Muscle layer of duodenum (tissue), 2 donors: Measurements from ENCODE around the gene C15orf40.

Experiments used
- H3K27ac ChIP-seq: one replicate; pipeline ENCODE4 v1.7.0; 2013; ENCODE audit warnings: mild to moderate bottlenecking, low read length
- H3K27me3 ChIP-seq: one replicate; pipeline ENCODE4 v1.7.0; 2013; ENCODE audit warnings: low read depth, mild to moderate bottlenecking, control low read depth, low read length
- H3K36me3 ChIP-seq, 2 donors: one replicate each; pipeline ENCODE4 v1.7.0; 2013; ENCODE audit warnings: low read length in 2 of 2, control low read depth in 1 of 2, mild to moderate bottlenecking in 1 of 2; ENCODE audit not compliant: insufficient read depth in 2 of 2, control insufficient read depth in 1 of 2
- H3K4me1 ChIP-seq, 2 donors: one replicate each; pipeline ENCODE4 v1.7.0; 2013; ENCODE audit warnings: low read length in 2 of 2, mild to moderate bottlenecking in 2 of 2, control low read depth in 1 of 2, moderate library complexity in 1 of 2; ENCODE audit not compliant: insufficient read depth in 2 of 2, control insufficient read depth in 1 of 2
- H3K4me3 ChIP-seq, 2 donors: one replicate each; pipeline ENCODE4 v1.7.0; 2013; ENCODE audit warnings: low read length in 2 of 2, low read depth in 1 of 2, mild to moderate bottlenecking in 1 of 2
- H3K9me3 ChIP-seq, 2 donors: one replicate each; pipeline ENCODE4 v1.7.0; 2013; ENCODE audit warnings: low read length in 2 of 2, control low read depth in 1 of 2, mild to moderate bottlenecking in 1 of 2; ENCODE audit not compliant: control insufficient read depth in 1 of 2
- donor health status: healthy.

Gene C15orf40

GRCh38 chr15:82993144-82993543 lies 18.3 kb downstream of the C15orf40 start:
- Histone ChIP-seq H3K27me3 (no peaks in the 10 kb centered on the region), H3K4me1 (no peaks in the 10 kb centered on the region), H3K9me3 (no peaks in the 10 kb centered on the region), H3K36me3 (peaks cover 3 to 10% of the 10 kb centered on the region in 2 donors), H3K27ac (no peak overlapping the region), H3K4me3 (no peak overlapping the region)

GRCh38 chr15:82992436-82992998 lies 18.9 kb downstream of the C15orf40 start:
- peaks cover 3 to 11% of the 10 kb centered on the region in 2 donors for H3K36me3 ChIP-seq
- no peak overlapping the region for H3K4me3 ChIP-seq
- H3K27ac ChIP-seq: no peak overlapping the region
- no peaks in the 10 kb centered on the region for H3K9me3 ChIP-seq
- H3K27me3 ChIP-seq: no peaks in the 10 kb centered on the region
- no peaks in the 10 kb centered on the region for H3K4me1 ChIP-seq

GRCh38 chr15:82986442-82986780 lies 25.0 kb downstream of the C15orf40 start:
- no peaks in the 10 kb centered on the region for H3K27me3 ChIP-seq
- H3K27ac ChIP-seq: peak overlapping the region; percentile 76
- peaks cover 6 to 14% of the 10 kb centered on the region in 2 donors for H3K4me1 ChIP-seq
- peak overlapping the region; percentile 97 to 100 for H3K4me3 ChIP-seq
- H3K36me3 ChIP-seq: peaks cover 3 to 11% of the 10 kb centered on the region in 2 donors
- no peaks in the 10 kb centered on the region for H3K9me3 ChIP-seq

- H3K27ac ChIP-seq: peak within 1 kb of the TSS; percentile 76
- H3K27me3 ChIP-seq: no peaks in the 10 kb centered on the region
- H3K4me1 ChIP-seq: peaks cover 6 to 14% of the 10 kb centered on the region in 2 donors
- H3K4me3 ChIP-seq: peak within 1 kb of the TSS; percentile 97 to 100
- no peaks in the 10 kb centered on the region for H3K9me3 ChIP-seq
- peaks cover 3 to 11% of the 10 kb centered on the region in 2 donors for H3K36me3 ChIP-seq
Measured at GRCh38 chr15:82985688-82986441, 25.6 kb downstream of the C15orf40 start, which contains the start of gene RAMAC. Gene RAMAC (plus strand): TSS chr15:82986210. CDS start chr15:82989019, 2,809 bp downstream.

- Histone ChIP-seq H3K9me3 (no peaks in the 10 kb centered on the region), H3K4me1 (peaks cover 5 to 6% of the 10 kb centered on the region in 2 donors), H3K4me3 (no peak overlapping the region), H3K27ac (no peak overlapping the region), H3K36me3 (no peaks in the 10 kb centered on the region), H3K27me3 (no peaks in the 10 kb centered on the region)
Measured at GRCh38 chr15:82980981-82981380, 30.5 kb downstream of the C15orf40 start.

GRCh38 chr15:82979726-82980125 lies 31.7 kb downstream of the C15orf40 start:
- Histone ChIP-seq H3K4me3 (no peak overlapping the region), H3K9me3 (no peaks in the 10 kb centered on the region), H3K4me1 (no peaks in the 10 kb centered on the region), H3K27me3 (no peaks in the 10 kb centered on the region), H3K27ac (no peak overlapping the region), H3K36me3 (no peaks in the 10 kb centered on the region)

GRCh38 chr15:82978438-82978837 lies 33.0 kb downstream of the C15orf40 start:
- H3K9me3 ChIP-seq: no peaks in the 10 kb centered on the region
- H3K27me3 ChIP-seq: no peaks in the 10 kb centered on the region
- H3K4me1 ChIP-seq: no peaks in the 10 kb centered on the region
- H3K27ac ChIP-seq: no peak overlapping the region
- H3K36me3 ChIP-seq: no peaks in the 10 kb centered on the region
- H3K4me3 ChIP-seq: no peak overlapping the region

GRCh38 chr15:82977076-82977475 lies 34.4 kb downstream of the C15orf40 start:
- no peaks in the 10 kb centered on the region for H3K36me3 ChIP-seq
- no peaks in the 10 kb centered on the region for H3K4me1 ChIP-seq
- no peak overlapping the region for H3K4me3 ChIP-seq
- no peak overlapping the region for H3K27ac ChIP-seq
- H3K9me3 ChIP-seq: no peaks in the 10 kb centered on the region
- H3K27me3 ChIP-seq: no peaks in the 10 kb centered on the region

- H3K4me1 ChIP-seq: no peaks in the 10 kb centered on the region
- H3K4me3 ChIP-seq: no peak overlapping the region
- H3K27me3 ChIP-seq: no peaks in the 10 kb centered on the region
- no peaks in the 10 kb centered on the region for H3K9me3 ChIP-seq
- H3K36me3 ChIP-seq: no peaks in the 10 kb centered on the region
- no peak overlapping the region for H3K27ac ChIP-seq
Measured at GRCh38 chr15:82972990-82973389, 38.4 kb downstream of the C15orf40 start.

GRCh38 chr15:82971218-82971984 lies 40.0 kb downstream of the C15orf40 start:
- no peak overlapping the region for H3K27ac ChIP-seq

GRCh38 chr15:82970696-82971095 lies 40.7 kb downstream of the C15orf40 start:
- Histone ChIP-seq H3K9me3 (no peaks in the 10 kb centered on the region), H3K27ac (no peak overlapping the region), H3K36me3 (no peaks in the 10 kb centered on the region), H3K27me3 (no peaks in the 10 kb centered on the region), H3K4me3 (no peak overlapping the region), H3K4me1 (no peaks in the 10 kb centered on the region)

More at GRCh38 chr15:82971218-82971984, 40.0 kb downstream of the C15orf40 start:
- H3K9me3 ChIP-seq: no peaks in the 10 kb centered on the region
- no peaks in the 10 kb centered on the region for H3K36me3 ChIP-seq
- no peaks in the 10 kb centered on the region for H3K27me3 ChIP-seq
- H3K4me1 ChIP-seq: no peaks in the 10 kb centered on the region
- H3K4me3 ChIP-seq: no peak overlapping the region
